ENCODE results near the gene FBXL7.

FBXL7 gene

DNA sequence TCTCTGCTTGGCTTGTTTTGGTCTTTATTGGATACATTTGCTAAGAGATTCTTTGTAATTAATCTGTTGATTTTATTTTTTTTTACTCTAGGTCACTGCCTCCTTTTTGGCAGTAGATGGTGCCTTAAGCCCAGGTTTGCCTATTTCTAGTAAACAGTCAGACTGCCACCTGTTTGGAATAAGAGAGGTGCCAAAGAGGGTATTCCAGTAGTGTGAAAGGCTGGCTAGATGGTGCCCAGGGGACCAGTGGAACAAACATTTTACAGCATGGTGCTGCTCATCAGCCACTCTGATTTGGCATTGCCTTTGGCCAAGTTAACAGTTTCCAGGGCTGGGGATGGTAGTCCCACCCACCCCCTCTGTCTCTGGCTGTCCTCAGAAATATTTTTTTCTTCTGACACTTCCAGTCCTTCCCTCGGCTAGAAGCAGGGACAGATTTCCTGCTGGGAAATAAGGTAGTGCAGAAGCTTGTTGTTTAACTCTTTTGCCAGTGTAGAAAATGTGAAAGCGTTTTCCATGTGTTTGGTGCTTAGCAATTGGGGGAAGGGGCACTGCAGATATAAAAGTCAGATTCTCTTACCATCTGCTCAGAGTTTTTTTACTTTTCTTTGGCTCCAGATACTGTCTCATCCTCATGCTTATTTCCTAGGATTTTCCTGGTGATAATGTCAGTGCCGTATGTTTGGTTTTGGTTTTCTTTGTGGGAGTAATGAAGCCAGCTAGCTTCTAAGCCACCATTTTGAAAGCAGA is 36.6 kb upstream of the FBXL7 start:
- Histone ChIP-seq H3F3A (ENCODE audit: low read depth) (no peaks in the 10 kb centered on the region), H3K4me2 (ENCODE audit: low read depth, low read length, poor library complexity, severe bottlenecking) (no peak overlapping the region), H3K4me3 (ENCODE audit: low read length, poor library complexity, severe bottlenecking) (no peak overlapping the region), H3K4me1 (ENCODE audit: insufficient read depth, low read length, poor library complexity, severe bottlenecking) (no peaks in the 10 kb centered on the region), H3K36me3 (ENCODE audit: insufficient read depth, low read length) (no peaks in the 10 kb centered on the region), H3K79me2 (ENCODE audit: insufficient read depth, low read length) (no peaks in the 10 kb centered on the region), H3K9me3 (ENCODE audit: insufficient read depth, low read depth, low read length) (no peaks in the 10 kb centered on the region), H3K27me3 (ENCODE audit: insufficient read depth, low read length, poor library complexity, severe bottlenecking) (no peaks in the 10 kb centered on the region), H4K20me1 (ENCODE audit: insufficient read depth, low read length, poor library complexity, severe bottlenecking) (no peaks in the 10 kb centered on the region), H2AFZ (ENCODE audit: low read length) (no peak overlapping the region), H3K9ac (ENCODE audit: low read depth, low read length, poor library complexity, severe bottlenecking) (no peak overlapping the region), H3K9me2 (replicated peaks; ENCODE audit: low read depth, low read length) (no peaks in the 10 kb centered on the region)
- no peak for TF ChIP-seq EZH2phosphoT487 (IDR thresholded peaks at IDR 0.05; ENCODE audit: borderline replicate concordance)
- TF ChIP-seq, protein P1, sequence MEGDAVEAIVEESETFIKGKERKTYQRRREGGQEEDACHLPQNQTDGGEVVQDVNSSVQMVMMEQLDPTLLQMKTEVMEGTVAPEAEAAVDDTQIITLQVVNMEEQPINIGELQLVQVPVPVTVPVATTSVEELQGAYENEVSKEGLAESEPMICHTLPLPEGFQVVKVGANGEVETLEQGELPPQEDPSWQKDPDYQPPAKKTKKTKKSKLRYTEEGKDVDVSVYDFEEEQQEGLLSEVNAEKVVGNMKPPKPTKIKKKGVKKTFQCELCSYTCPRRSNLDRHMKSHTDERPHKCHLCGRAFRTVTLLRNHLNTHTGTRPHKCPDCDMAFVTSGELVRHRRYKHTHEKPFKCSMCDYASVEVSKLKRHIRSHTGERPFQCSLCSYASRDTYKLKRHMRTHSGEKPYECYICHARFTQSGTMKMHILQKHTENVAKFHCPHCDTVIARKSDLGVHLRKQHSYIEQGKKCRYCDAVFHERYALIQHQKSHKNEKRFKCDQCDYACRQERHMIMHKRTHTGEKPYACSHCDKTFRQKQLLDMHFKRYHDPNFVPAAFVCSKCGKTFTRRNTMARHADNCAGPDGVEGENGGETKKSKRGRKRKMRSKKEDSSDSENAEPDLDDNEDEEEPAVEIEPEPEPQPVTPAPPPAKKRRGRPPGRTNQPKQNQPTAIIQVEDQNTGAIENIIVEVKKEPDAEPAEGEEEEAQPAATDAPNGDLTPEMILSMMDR (conservative IDR thresholded peaks at IDR 0.05; ENCODE audit: low read length): no peak

DNA sequence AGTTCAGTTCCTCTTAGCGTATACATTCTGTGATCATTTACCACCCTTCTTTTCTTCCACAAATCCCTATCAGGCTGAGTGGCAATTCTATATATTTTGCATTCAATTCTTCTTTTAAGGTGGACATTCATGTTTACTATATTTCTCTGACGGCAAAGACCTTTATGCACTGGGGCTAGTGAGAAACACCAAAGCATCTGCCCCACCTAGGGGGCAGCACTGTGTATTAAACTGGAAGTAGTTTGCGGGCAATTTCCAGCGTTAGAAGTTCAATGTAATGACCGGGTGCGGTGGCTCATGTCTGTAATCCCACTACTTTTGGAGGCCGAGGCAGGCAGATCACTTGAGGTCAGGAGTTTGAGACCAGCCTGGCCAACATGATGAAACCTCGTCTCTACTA is 27.9 kb upstream of the FBXL7 start:
- no peaks in the 10 kb centered on the region for H3K79me2 ChIP-seq (ENCODE audit: insufficient read depth, low read length)
- no peaks in the 10 kb centered on the region for H4K20me1 ChIP-seq (ENCODE audit: insufficient read depth, low read length, poor library complexity, severe bottlenecking)
- H3K4me3 ChIP-seq (ENCODE audit: low read length, poor library complexity, severe bottlenecking): no peak overlapping the region
- no peaks in the 10 kb centered on the region for H3K9me3 ChIP-seq (ENCODE audit: insufficient read depth, low read depth, low read length)
- no peaks in the 10 kb centered on the region for H3K9me2 ChIP-seq (replicated peaks; ENCODE audit: low read depth, low read length)
- no peaks in the 10 kb centered on the region for H3F3A ChIP-seq (ENCODE audit: low read depth)
- no peak overlapping the region for H2AFZ ChIP-seq (ENCODE audit: low read length)
- H3K9ac ChIP-seq (ENCODE audit: low read depth, low read length, poor library complexity, severe bottlenecking): no peak overlapping the region
- H3K36me3 ChIP-seq (ENCODE audit: insufficient read depth, low read length): no peaks in the 10 kb centered on the region
- TF ChIP-seq, protein P1 (conservative IDR thresholded peaks at IDR 0.05; ENCODE audit: low read length): no peak
- TF ChIP-seq EZH2phosphoT487 (IDR thresholded peaks at IDR 0.05; ENCODE audit: borderline replicate concordance): no peak
- H3K4me1 ChIP-seq (ENCODE audit: insufficient read depth, low read length, poor library complexity, severe bottlenecking): no peaks in the 10 kb centered on the region
- no peak overlapping the region for H3K4me2 ChIP-seq (ENCODE audit: low read depth, low read length, poor library complexity, severe bottlenecking)
- H3K27me3 ChIP-seq (ENCODE audit: insufficient read depth, low read length, poor library complexity, severe bottlenecking): no peaks in the 10 kb centered on the region

DNA sequence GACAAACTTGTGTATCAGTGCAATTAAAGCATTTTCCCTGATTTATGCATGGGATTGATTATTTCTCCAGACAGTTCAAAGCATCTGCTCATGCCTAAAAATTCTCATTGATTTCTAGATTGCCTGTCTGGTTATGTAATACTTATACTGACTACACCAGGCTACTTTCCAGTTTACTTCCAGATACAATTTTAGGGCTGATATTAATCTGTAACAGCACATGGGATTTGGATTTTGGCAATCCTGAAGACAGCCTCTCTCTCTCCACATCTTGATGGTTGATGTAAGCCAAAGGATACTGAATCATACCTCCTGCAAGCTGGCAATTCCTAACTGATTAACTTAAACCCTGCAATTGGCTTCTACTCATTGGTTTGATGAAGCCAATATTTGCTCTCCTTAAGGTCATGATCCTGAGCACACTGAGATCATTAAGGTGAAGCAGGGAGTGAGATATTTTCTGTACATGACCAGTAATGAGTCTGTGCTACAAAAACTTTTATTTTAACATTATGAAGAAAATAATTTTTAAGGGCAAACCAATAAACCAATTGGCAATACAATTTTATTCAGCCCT is 25.7 kb upstream of the FBXL7 start:
- Histone ChIP-seq H3K9me3 (ENCODE audit: insufficient read depth, low read depth, low read length) (no peaks in the 10 kb centered on the region), H3F3A (ENCODE audit: low read depth) (no peaks in the 10 kb centered on the region), H3K4me3 (ENCODE audit: low read length, poor library complexity, severe bottlenecking) (no peak overlapping the region)

More for the DNA sequence above, 25.7 kb upstream of the FBXL7 start:
- no peak overlapping the region for H3K4me2 ChIP-seq (ENCODE audit: low read depth, low read length, poor library complexity, severe bottlenecking)
- H3K27me3 ChIP-seq (ENCODE audit: insufficient read depth, low read length, poor library complexity, severe bottlenecking): no peaks in the 10 kb centered on the region
- H3K4me1 ChIP-seq (ENCODE audit: insufficient read depth, low read length, poor library complexity, severe bottlenecking): no peaks in the 10 kb centered on the region
- H3K79me2 ChIP-seq (ENCODE audit: insufficient read depth, low read length): no peaks in the 10 kb centered on the region
- H2AFZ ChIP-seq (ENCODE audit: low read length): no peak overlapping the region
- TF ChIP-seq, protein P1 (conservative IDR thresholded peaks at IDR 0.05; ENCODE audit: low read length): no peak
- TF ChIP-seq EZH2phosphoT487 (IDR thresholded peaks at IDR 0.05; ENCODE audit: borderline replicate concordance): no peak
- no peaks in the 10 kb centered on the region for H4K20me1 ChIP-seq (ENCODE audit: insufficient read depth, low read length, poor library complexity, severe bottlenecking)
- H3K9ac ChIP-seq (ENCODE audit: low read depth, low read length, poor library complexity, severe bottlenecking): no peak overlapping the region
- H3K36me3 ChIP-seq (ENCODE audit: insufficient read depth, low read length): no peaks in the 10 kb centered on the region
- H3K9me2 ChIP-seq (replicated peaks; ENCODE audit: low read depth, low read length): no peaks in the 10 kb centered on the region
